NCI-H1417 treated with DMSO at 0.1 percent for 48 hours (cell line): ENCODE data around the gene USP13.

ENCODE experiments used
- DNase-seq: peaks from one replicate; lab custom pipeline; 2025; lab: John Stamatoyannopoulos, UW

USP13 gene

GRCh38 chr3:179701176-179701827 is 48.5 kb downstream of the USP13 start:
- DNase-seq, result no peak

GRCh38 chr3:179702271-179702947 is 49.6 kb downstream of the USP13 start:
- no peak for DNase-seq

GRCh38 chr3:179703816-179704215 is 51.0 kb downstream of the USP13 start:
- no peak for DNase-seq

GRCh38 chr3:179706233-179706632 is 53.4 kb downstream of the USP13 start:
- DNase-seq, result no peak

GRCh38 chr3:179710079-179710478 is 57.2 kb downstream of the USP13 start:
- no peak for DNase-seq

GRCh38 chr3:179713643-179714090 is 60.8 kb downstream of the USP13 start:
- no peak for DNase-seq

GRCh38 chr3:179715582-179715981 is 62.7 kb downstream of the USP13 start:
- DNase-seq, result no peak

GRCh38 chr3:179716226-179716625 is 63.4 kb downstream of the USP13 start:
- no peak for DNase-seq

GRCh38 chr3:179716811-179717210 is 64.0 kb downstream of the USP13 start:
- DNase-seq, result no peak

- DNase-seq, result no peak
Observed at GRCh38 chr3:179717219-179717618, 64.4 kb downstream of the USP13 start.

GRCh38 chr3:179719048-179719734 is 66.4 kb downstream of the USP13 start:
- no peak for DNase-seq

GRCh38 chr3:179720196-179720595 is 67.4 kb downstream of the USP13 start:
- no peak for DNase-seq

- no peak for DNase-seq
Observed at GRCh38 chr3:179723617-179724016, 70.8 kb downstream of the USP13 start.

- DNase-seq, result no peak
Observed at GRCh38 chr3:179726075-179726699, 73.3 kb downstream of the USP13 start.

- DNase-seq, result no peak
Observed at GRCh38 chr3:179729086-179729485, 76.2 kb downstream of the USP13 start.

GRCh38 chr3:179729981-179730380 is 77.1 kb downstream of the USP13 start:
- no peak for DNase-seq

- DNase-seq, result no peak
Observed at GRCh38 chr3:179730506-179730905, 77.7 kb downstream of the USP13 start.

- no peak for DNase-seq
Observed at GRCh38 chr3:179731544-179731943, 78.7 kb downstream of the USP13 start.

GRCh38 chr3:179732661-179733348 is 80.0 kb downstream of the USP13 start:
- no peak for DNase-seq

GRCh38 chr3:179733797-179734196 is 81.0 kb downstream of the USP13 start:
- DNase-seq, result no peak

GRCh38 chr3:179734497-179735281 is 81.8 kb downstream of the USP13 start:
- no peak for DNase-seq
